GM23338 (cell line): Measurements from ENCODE around the gene COL4A2. TPM values are rescaled to one million over a fixed set of nuclear protein-coding genes. Genes with fewer than 3 reads are reported as not detected.

Experiments used
- ATAC-seq: fragments of 200-7000 bp; cut with Tn5 transposase; 3 replicates; pipeline ENCODE4 v1.9.1; 2020
- DNase-seq: peaks from one replicate; pipeline ENCODE4 v3.0.0-alpha.2; 2015; ENCODE audit warnings: low spot score
- H2AFZ ChIP-seq: fragments of 200-600 bp; sonication (generic); 2 replicates; pipeline ENCODE4 v1.8.0; 2016; ENCODE audit warnings: antibody characterized with exemption, mild to moderate bottlenecking, moderate library complexity
- H3F3A ChIP-seq: fragments of 200-600 bp; sonication (generic); replicated peaks from 2 replicates; pipeline ENCODE4 v1.8.0; 2017; ENCODE audit warnings: antibody characterized with exemption, mixed run types, low read depth
- H3K27ac ChIP-seq: fragments of 200-600 bp; sonication (generic); 2 replicates; pipeline ENCODE4 v1.6.1; 2016; ENCODE audit warnings: low read depth
- H3K27me3 ChIP-seq: fragments of 200-600 bp; sonication (generic); 2 replicates; pipeline ENCODE4 v1.8.0; 2016; ENCODE audit warnings: mild to moderate bottlenecking, mixed run types, moderate library complexity; ENCODE audit not compliant: insufficient read depth
- H3K36me3 ChIP-seq: fragments of 200-600 bp; sonication (generic); 2 replicates; pipeline ENCODE4 v1.8.0; 2016; ENCODE audit warnings: mild to moderate bottlenecking; ENCODE audit not compliant: insufficient read depth
- H3K4me1 ChIP-seq: fragments of 200-600 bp; sonication (generic); 2 replicates; pipeline ENCODE4 v1.8.0; 2016; ENCODE audit warnings: mild to moderate bottlenecking, moderate library complexity; ENCODE audit not compliant: insufficient read depth
- H3K4me2 ChIP-seq: fragments of 200-600 bp; sonication (generic); 2 replicates; pipeline ENCODE4 v1.7.1; 2017; ENCODE audit warnings: mixed run types
- H3K4me3 ChIP-seq: fragments of 200-600 bp; sonication (generic); 2 replicates; pipeline ENCODE4 v1.6.1; 2016; ENCODE audit warnings: mixed run types
- H3K79me2 ChIP-seq: fragments of 200-600 bp; sonication (generic); replicated peaks from 2 replicates; pipeline ENCODE4 v1.8.0; 2017; ENCODE audit warnings: mild to moderate bottlenecking; ENCODE audit not compliant: insufficient read depth
- H3K9me2 ChIP-seq: fragments of 200-600 bp; sonication (generic); 2 replicates; pipeline ENCODE4 v1.8.0; 2017; ENCODE audit not compliant: insufficient read depth
- H4K20me1 ChIP-seq: fragments of 200-600 bp; sonication (generic); replicated peaks from 2 replicates; pipeline ENCODE4 v1.8.0; 2017; ENCODE audit warnings: mild to moderate bottlenecking; ENCODE audit not compliant: insufficient read depth
- H3K27ac Mint-ChIP-seq: 2 replicates; pipeline ENCODE4 v1.8.0; 2020; ENCODE audit warnings: inconsistent platforms, mild to moderate bottlenecking, moderate library complexity, mixed read lengths
- H3K27me3 Mint-ChIP-seq: 3 replicates; pipeline ENCODE4 v1.8.0; 2022; ENCODE audit warnings: low read depth, mild to moderate bottlenecking, moderate library complexity, mixed read lengths, inconsistent platforms; ENCODE audit not compliant: insufficient read depth, poor library complexity
- H3K36me3 Mint-ChIP-seq: 3 replicates; pipeline ENCODE4 v1.8.0; 2021; ENCODE audit warnings: low read depth, mild to moderate bottlenecking, inconsistent platforms, moderate library complexity, mixed read lengths
- H3K4me1 Mint-ChIP-seq: 3 replicates; pipeline ENCODE4 v1.8.0; 2020; ENCODE audit warnings: mild to moderate bottlenecking, inconsistent platforms, mixed read lengths
- H3K4me3 Mint-ChIP-seq: 3 replicates; pipeline ENCODE4 v1.8.0; 2021; ENCODE audit warnings: moderate library complexity, mild to moderate bottlenecking, inconsistent platforms, mixed read lengths
- H3K9me3 Mint-ChIP-seq: 3 replicates; pipeline ENCODE4 v1.8.0; 2020; ENCODE audit warnings: moderate library complexity, mild to moderate bottlenecking, inconsistent platforms, mixed read lengths
- POLR2AphosphoS5 ChIP-seq: IDR thresholded peaks from 2 replicates; pipeline ENCODE4 v1.6.1; 2016; ENCODE audit warnings: antibody characterized with exemption, low read depth
- ZNF331 ChIP-seq: fragments of 250-450 bp; sonication (Bioruptor Pico); IDR thresholded peaks from 2 replicates; pipeline ENCODE4 v1.5.0; 2020; ENCODE audit warnings: low read depth, mild to moderate bottlenecking, moderate library complexity
- polyA plus RNA-seq: library from polyadenylated mRNA; unstranded; fragments of >200 nt; fragmentation: Nextera tagmentation; extraction: Ambion mirVana; gene quantifications from 2 replicates; pipeline ENCODE4 v1.2.1, GENCODE V29; 2016
- total RNA-seq: library from RNA; depleted of rRNA; stranded (reverse); fragments of >200 nt; shearing (Covaris generic); gene quantifications from 2 replicates; pipeline ENCODE4 v1.2.3, GENCODE V29; 2014
- TF ChIP-seq, protein P1 (sequence below), 2 experiments: fragments of 200-600 bp in 1 of 2; sonication (generic) in 1 of 2; conservative IDR thresholded peaks; 2 replicates each; pipeline versions ENCODE4 v1.5.1 to v1.6.1; 2016 to 2017; ENCODE audit warnings: antibody characterized with exemption in 2 of 2, low read depth in 2 of 2, mild to moderate bottlenecking in 2 of 2, moderate library complexity in 1 of 2
- TF ChIP-seq, protein P2 (sequence below): IDR thresholded peaks from one replicate; pipeline ENCODE4 v1.6.1; 2018; ENCODE audit warnings: antibody characterized with exemption; ENCODE audit not compliant: unreplicated experiment
- TF ChIP-seq, protein P3 (sequence below): fragments of 250-450 bp; sonication (Bioruptor Pico); IDR thresholded peaks from 2 replicates; pipeline ENCODE4 v1.5.0; 2020; ENCODE audit warnings: mild to moderate bottlenecking, moderate library complexity

COL4A2 gene
- total and polyA plus RNA-seq, 2 experiments from 2014 or later, result 37.4 to 131 TPM

DNA sequence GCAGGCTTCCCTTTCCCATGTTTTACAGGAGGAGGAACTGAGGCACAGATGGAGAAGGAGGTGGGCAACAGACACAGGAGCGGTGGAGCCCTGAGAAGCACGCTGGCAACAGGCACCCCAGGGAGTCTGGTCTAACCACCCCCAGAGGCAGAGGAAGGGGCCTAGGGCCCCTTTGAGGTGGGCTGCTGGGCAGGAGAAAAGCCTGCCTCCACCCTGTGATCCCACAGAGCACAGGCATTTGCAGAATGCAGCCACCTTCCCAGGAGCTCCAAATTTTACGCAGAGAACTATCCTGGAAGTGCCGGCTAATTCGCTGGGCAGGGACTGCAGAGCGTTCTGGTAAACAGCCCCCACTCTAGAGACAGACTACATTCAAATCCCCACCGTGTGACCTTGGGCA is 224.0 kb downstream of the COL4A2 start:
- Histone ChIP-seq H2AFZ (no peak overlapping the region), H3K79me2 (peaks cover 41% of the 10 kb centered on the region), H3K9me2 (no peaks in the 10 kb centered on the region), H4K20me1 (no peaks in the 10 kb centered on the region; the same call in 1 of the 2 replicates), H3F3A (no peaks in the 10 kb centered on the region), H3K4me1 (peaks cover 30% of the 10 kb centered on the region), H3K4me3 (no peak overlapping the region), H3K27me3 (no peaks in the 10 kb centered on the region), H3K36me3 (no peaks in the 10 kb centered on the region), H3K4me2 (no peak overlapping the region), H3K27ac (peak overlapping the region; percentile 73; the same call in 1 of the 2 replicates)
- TF ChIP-seq ZNF331 (CRISPR knock-in tag) (peak; percentile 36; the same call in 1 of the 2 replicates), POLR2AphosphoS5 (no peak)
- TF ChIP-seq, protein P1, sequence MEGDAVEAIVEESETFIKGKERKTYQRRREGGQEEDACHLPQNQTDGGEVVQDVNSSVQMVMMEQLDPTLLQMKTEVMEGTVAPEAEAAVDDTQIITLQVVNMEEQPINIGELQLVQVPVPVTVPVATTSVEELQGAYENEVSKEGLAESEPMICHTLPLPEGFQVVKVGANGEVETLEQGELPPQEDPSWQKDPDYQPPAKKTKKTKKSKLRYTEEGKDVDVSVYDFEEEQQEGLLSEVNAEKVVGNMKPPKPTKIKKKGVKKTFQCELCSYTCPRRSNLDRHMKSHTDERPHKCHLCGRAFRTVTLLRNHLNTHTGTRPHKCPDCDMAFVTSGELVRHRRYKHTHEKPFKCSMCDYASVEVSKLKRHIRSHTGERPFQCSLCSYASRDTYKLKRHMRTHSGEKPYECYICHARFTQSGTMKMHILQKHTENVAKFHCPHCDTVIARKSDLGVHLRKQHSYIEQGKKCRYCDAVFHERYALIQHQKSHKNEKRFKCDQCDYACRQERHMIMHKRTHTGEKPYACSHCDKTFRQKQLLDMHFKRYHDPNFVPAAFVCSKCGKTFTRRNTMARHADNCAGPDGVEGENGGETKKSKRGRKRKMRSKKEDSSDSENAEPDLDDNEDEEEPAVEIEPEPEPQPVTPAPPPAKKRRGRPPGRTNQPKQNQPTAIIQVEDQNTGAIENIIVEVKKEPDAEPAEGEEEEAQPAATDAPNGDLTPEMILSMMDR (conservative IDR thresholded peaks at IDR 0.05; ENCODE audit: low read depth in 2 of 2), result no peak
- TF ChIP-seq, protein P2, sequence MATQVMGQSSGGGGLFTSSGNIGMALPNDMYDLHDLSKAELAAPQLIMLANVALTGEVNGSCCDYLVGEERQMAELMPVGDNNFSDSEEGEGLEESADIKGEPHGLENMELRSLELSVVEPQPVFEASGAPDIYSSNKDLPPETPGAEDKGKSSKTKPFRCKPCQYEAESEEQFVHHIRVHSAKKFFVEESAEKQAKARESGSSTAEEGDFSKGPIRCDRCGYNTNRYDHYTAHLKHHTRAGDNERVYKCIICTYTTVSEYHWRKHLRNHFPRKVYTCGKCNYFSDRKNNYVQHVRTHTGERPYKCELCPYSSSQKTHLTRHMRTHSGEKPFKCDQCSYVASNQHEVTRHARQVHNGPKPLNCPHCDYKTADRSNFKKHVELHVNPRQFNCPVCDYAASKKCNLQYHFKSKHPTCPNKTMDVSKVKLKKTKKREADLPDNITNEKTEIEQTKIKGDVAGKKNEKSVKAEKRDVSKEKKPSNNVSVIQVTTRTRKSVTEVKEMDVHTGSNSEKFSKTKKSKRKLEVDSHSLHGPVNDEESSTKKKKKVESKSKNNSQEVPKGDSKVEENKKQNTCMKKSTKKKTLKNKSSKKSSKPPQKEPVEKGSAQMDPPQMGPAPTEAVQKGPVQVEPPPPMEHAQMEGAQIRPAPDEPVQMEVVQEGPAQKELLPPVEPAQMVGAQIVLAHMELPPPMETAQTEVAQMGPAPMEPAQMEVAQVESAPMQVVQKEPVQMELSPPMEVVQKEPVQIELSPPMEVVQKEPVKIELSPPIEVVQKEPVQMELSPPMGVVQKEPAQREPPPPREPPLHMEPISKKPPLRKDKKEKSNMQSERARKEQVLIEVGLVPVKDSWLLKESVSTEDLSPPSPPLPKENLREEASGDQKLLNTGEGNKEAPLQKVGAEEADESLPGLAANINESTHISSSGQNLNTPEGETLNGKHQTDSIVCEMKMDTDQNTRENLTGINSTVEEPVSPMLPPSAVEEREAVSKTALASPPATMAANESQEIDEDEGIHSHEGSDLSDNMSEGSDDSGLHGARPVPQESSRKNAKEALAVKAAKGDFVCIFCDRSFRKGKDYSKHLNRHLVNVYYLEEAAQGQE, result no peak
- Mint-ChIP-seq H3K27me3 (peaks cover 6% of the 10 kb centered on the region), H3K4me3 (no peak overlapping the region), H3K9me3 (peaks cover 3% of the 10 kb centered on the region; the same call in 1 of the 3 replicates), H3K4me1 (peaks cover 36% of the 10 kb centered on the region), H3K36me3 (peaks cover 8% of the 10 kb centered on the region; the same call in 2 of the 3 replicates), H3K27ac (no peak overlapping the region)
- ATAC-seq, result peak; percentile 34; the same call in 2 of the 3 replicates
- no peak for DNase-seq

DNA sequence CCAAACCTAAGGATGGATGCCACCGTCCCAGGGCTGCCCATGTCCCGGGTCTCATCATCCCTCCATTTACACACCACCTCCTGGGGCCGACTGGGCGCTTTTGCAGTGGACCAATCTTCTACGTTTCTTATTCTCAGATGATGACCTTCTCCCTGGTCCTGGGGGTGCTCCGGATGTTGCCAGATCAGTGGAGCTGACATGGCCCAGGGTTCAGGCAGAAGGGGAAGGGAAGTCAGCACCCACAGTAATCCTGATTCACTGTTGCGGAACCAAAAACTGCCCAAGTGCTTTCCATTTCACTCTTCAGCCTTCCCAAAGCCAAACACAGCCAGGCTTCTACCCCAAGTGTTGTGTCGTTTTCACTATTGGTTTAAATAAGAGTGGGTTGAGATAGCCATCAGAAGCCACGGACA is 224.6 kb downstream of the COL4A2 start:
- Mint-ChIP-seq H3K27ac (no peak overlapping the region; the same call in 1 of the 2 replicates), H3K4me1 (peaks cover 34% of the 10 kb centered on the region), H3K4me3 (no peak overlapping the region), H3K9me3 (peaks cover 3% of the 10 kb centered on the region; the same call in 1 of the 3 replicates), H3K36me3 (peaks cover 8% of the 10 kb centered on the region; the same call in 2 of the 3 replicates), H3K27me3 (peaks cover 6% of the 10 kb centered on the region)
- no peaks in the 10 kb centered on the region for H3K27me3 ChIP-seq
- H3K9me2 ChIP-seq, result no peaks in the 10 kb centered on the region
- no peaks in the 10 kb centered on the region; the same call in 1 of the 2 replicates for H4K20me1 ChIP-seq
- DNase-seq (no peak), ATAC-seq (no peak)
- H3K4me2 ChIP-seq, result no peak overlapping the region
- H3K36me3 ChIP-seq, result no peaks in the 10 kb centered on the region
- no peaks in the 10 kb centered on the region for H3F3A ChIP-seq
- no peak overlapping the region for H2AFZ ChIP-seq
- H3K79me2 ChIP-seq, result peaks cover 40% of the 10 kb centered on the region
- H3K4me3 ChIP-seq, result no peak overlapping the region
- H3K27ac ChIP-seq, result peak overlapping the region; percentile 68
- peaks cover 30% of the 10 kb centered on the region for H3K4me1 ChIP-seq
- TF ChIP-seq, protein P3, sequence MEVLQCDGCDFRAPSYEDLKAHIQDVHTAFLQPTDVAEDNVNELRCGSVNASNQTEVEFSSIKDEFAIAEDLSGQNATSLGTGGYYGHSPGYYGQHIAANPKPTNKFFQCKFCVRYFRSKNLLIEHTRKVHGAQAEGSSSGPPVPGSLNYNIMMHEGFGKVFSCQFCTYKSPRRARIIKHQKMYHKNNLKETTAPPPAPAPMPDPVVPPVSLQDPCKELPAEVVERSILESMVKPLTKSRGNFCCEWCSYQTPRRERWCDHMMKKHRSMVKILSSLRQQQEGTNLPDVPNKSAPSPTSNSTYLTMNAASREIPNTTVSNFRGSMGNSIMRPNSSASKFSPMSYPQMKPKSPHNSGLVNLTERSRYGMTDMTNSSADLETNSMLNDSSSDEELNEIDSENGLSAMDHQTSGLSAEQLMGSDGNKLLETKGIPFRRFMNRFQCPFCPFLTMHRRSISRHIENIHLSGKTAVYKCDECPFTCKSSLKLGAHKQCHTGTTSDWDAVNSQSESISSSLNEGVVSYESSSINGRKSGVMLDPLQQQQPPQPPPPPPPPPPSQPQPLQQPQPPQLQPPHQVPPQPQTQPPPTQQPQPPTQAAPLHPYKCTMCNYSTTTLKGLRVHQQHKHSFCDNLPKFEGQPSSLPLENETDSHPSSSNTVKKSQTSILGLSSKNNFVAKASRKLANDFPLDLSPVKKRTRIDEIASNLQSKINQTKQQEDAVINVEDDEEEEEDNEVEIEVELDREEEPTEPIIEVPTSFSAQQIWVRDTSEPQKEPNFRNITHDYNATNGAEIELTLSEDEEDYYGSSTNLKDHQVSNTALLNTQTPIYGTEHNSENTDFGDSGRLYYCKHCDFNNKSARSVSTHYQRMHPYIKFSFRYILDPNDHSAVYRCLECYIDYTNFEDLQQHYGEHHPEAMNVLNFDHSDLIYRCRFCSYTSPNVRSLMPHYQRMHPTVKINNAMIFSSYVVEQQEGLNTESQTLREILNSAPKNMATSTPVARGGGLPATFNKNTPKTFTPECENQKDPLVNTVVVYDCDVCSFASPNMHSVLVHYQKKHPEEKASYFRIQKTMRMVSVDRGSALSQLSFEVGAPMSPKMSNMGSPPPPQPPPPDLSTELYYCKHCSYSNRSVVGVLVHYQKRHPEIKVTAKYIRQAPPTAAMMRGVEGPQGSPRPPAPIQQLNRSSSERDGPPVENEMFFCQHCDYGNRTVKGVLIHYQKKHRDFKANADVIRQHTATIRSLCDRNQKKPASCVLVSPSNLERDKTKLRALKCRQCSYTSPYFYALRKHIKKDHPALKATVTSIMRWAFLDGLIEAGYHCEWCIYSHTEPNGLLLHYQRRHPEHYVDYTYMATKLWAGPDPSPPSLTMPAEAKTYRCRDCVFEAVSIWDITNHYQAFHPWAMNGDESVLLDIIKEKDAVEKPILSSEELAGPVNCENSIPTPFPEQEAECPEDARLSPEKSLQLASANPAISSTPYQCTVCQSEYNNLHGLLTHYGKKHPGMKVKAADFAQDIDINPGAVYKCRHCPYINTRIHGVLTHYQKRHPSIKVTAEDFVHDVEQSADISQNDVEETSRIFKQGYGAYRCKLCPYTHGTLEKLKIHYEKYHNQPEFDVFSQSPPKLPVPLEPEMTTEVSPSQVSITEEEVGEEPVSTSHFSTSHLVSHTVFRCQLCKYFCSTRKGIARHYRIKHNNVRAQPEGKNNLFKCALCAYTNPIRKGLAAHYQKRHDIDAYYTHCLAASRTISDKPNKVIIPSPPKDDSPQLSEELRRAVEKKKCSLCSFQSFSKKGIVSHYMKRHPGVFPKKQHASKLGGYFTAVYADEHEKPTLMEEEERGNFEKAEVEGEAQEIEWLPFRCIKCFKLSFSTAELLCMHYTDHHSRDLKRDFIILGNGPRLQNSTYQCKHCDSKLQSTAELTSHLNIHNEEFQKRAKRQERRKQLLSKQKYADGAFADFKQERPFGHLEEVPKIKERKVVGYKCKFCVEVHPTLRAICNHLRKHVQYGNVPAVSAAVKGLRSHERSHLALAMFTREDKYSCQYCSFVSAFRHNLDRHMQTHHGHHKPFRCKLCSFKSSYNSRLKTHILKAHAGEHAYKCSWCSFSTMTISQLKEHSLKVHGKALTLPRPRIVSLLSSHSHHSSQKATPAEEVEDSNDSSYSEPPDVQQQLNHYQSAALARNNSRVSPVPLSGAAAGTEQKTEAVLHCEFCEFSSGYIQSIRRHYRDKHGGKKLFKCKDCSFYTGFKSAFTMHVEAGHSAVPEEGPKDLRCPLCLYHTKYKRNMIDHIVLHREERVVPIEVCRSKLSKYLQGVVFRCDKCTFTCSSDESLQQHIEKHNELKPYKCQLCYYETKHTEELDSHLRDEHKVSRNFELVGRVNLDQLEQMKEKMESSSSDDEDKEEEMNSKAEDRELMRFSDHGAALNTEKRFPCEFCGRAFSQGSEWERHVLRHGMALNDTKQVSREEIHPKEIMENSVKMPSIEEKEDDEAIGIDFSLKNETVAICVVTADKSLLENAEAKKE (CRISPR knock-in tag), result no peak
- TF ChIP-seq, protein P2, result no peak
- no peak for TF ChIP-seq POLR2AphosphoS5
